GM19455 (cell line): ENCODE data around the gene SYCE3.

Experiments
- ATAC-seq: cut with Tn5 transposase; IDR thresholded peaks from one replicate; pipeline ENCODE4 v1.9.1; 2021; ENCODE audit not compliant: unreplicated experiment

Gene SYCE3

GRCh38 chr22:50600967-50601668 lies 38.4 kb upstream of the SYCE3 start:
- no peak for ATAC-seq

GRCh38 chr22:50600538-50600937 lies 37.8 kb upstream of the SYCE3 start, which contains the start of gene MAPK8IP2:
TSS of gene MAPK8IP2 (plus strand) at chr22:50600793. CDS start at chr22:50600819, 26 bp downstream.
- ATAC-seq, result no peak

- ATAC-seq, result no peak
Measured at GRCh38 chr22:50599816-50600455, 37.2 kb upstream of the SYCE3 start.

- no peak for ATAC-seq
Measured at GRCh38 chr22:50597097-50597496, 34.4 kb upstream of the SYCE3 start.

GRCh38 chr22:50595189-50595588 lies 32.5 kb upstream of the SYCE3 start:
- no peak for ATAC-seq

GRCh38 chr22:50587407-50587806 lies 24.7 kb upstream of the SYCE3 start:
- ATAC-seq, result no peak

GRCh38 chr22:50586416-50586815 lies 23.7 kb upstream of the SYCE3 start:
- ATAC-seq, result no peak

- ATAC-seq, result no peak
Measured at GRCh38 chr22:50585781-50586180, 23.1 kb upstream of the SYCE3 start.

GRCh38 chr22:50585238-50585637 lies 22.5 kb upstream of the SYCE3 start:
- ATAC-seq, result no peak

- no peak for ATAC-seq
Measured at GRCh38 chr22:50584106-50585096, 21.7 kb upstream of the SYCE3 start.

- peak; percentile 37 for ATAC-seq
Measured at GRCh38 chr22:50583294-50583861, 20.7 kb upstream of the SYCE3 start.

- ATAC-seq, result peak; percentile 78
Measured at GRCh38 chr22:50582493-50583293, 20.0 kb upstream of the SYCE3 start, which contains the start of gene CHKB. TSS of gene CHKB (minus strand) at chr22:50582849. CDS start at chr22:50582781, 68 bp downstream.

- ATAC-seq, result peak; percentile 31
Measured at GRCh38 chr22:50581950-50582492, 19.3 kb upstream of the SYCE3 start.

GRCh38 chr22:50581031-50581949 lies 18.6 kb upstream of the SYCE3 start:
- ATAC-seq, result no peak

- no peak for ATAC-seq
Measured at GRCh38 chr22:50579752-50580151, 17.0 kb upstream of the SYCE3 start.

GRCh38 chr22:50578776-50579310 lies 16.1 kb upstream of the SYCE3 start:
- ATAC-seq, result no peak

- ATAC-seq, result no peak
Measured at GRCh38 chr22:50577987-50578775, 15.5 kb upstream of the SYCE3 start, which contains the start of gene CPT1B. TSS of gene CPT1B (minus strand) at chr22:50578427. CDS start at chr22:50577915, 512 bp downstream.

- no peak for ATAC-seq
Measured at GRCh38 chr22:50577697-50577986, 14.9 kb upstream of the SYCE3 start.
